Posterior cingulate gyrus (tissue), 11 donors: ENCODE measurements around the gene NRG3.

ENCODE experiments used
- DNase-seq, 10 donors: peaks; one replicate each; pipeline versions ENCODE4 v3.0.0 to v3.0.0-alpha.2; 2020 to 2021; ENCODE audit warnings: mixed read lengths in 3 of 10
- intact Hi-C: fragments of 100-400 bp; cut with DNase I; formaldehyde crosslinking; loops from one replicate; pipeline ENCODE4 v1.15.1; 2023

NRG3 gene

GRCh38 chr10:81877596-81877995 is 2.6 kb downstream of the NRG3 start:
- no peak for DNase-seq
- intact Hi-C loops = no loop called here

GRCh38 chr10:81882011-81882410 is 7.0 kb downstream of the NRG3 start:
- DNase-seq = no peak
- intact Hi-C loops = no loop called here

GRCh38 chr10:81884856-81885255 is 9.9 kb downstream of the NRG3 start:
- intact Hi-C loops = no loop called here

GRCh38 chr10:81885491-81885890 is 10.5 kb downstream of the NRG3 start:
- no peak for DNase-seq
- intact Hi-C loops = no loop called here

More at GRCh38 chr10:81884856-81885255, 9.9 kb downstream of the NRG3 start:
- no peak for DNase-seq

GRCh38 chr10:81886939-81887338 is 11.9 kb downstream of the NRG3 start:
- intact Hi-C loops = no loop called here

GRCh38 chr10:81889181-81889769 is 14.3 kb downstream of the NRG3 start:
- no peak for DNase-seq

More at GRCh38 chr10:81886939-81887338, 11.9 kb downstream of the NRG3 start:
- no peak for DNase-seq

GRCh38 chr10:81894616-81895015 is 19.6 kb downstream of the NRG3 start:
- DNase-seq = peak in 1 of 10 donors; percentile 75

More at GRCh38 chr10:81889181-81889769, 14.3 kb downstream of the NRG3 start:
- intact Hi-C loops = no loop called here

GRCh38 chr10:81898518-81898917 is 23.5 kb downstream of the NRG3 start:
- intact Hi-C loops = no loop called here
- DNase-seq = no peak

More at GRCh38 chr10:81894616-81895015, 19.6 kb downstream of the NRG3 start:
- intact Hi-C loops = no loop called here

GRCh38 chr10:81900989-81901388 is 26.0 kb downstream of the NRG3 start:
- no peak for DNase-seq
- intact Hi-C loops = no loop called here

GRCh38 chr10:81903472-81903871 is 28.5 kb downstream of the NRG3 start:
- intact Hi-C loops = no loop called here
- DNase-seq = no peak

- DNase-seq = no peak
- intact Hi-C loops = no loop called here
Observed at GRCh38 chr10:81905161-81905560, 30.2 kb downstream of the NRG3 start.

- intact Hi-C loops = no loop called here
- no peak for DNase-seq
Observed at GRCh38 chr10:81909453-81909852, 34.5 kb downstream of the NRG3 start.

GRCh38 chr10:81911328-81911727 is 36.3 kb downstream of the NRG3 start:
- no peak for DNase-seq
- intact Hi-C loops = no loop called here

GRCh38 chr10:81914736-81915503 is 39.9 kb downstream of the NRG3 start:
- no peak for DNase-seq
- intact Hi-C loops = no loop called here

- intact Hi-C loops = no loop called here
- no peak for DNase-seq
Observed at GRCh38 chr10:81915504-81915897, 40.5 kb downstream of the NRG3 start.

GRCh38 chr10:81917666-81918065 is 42.7 kb downstream of the NRG3 start:
- DNase-seq = no peak
- intact Hi-C loops = no loop called here

- no peak for DNase-seq
- intact Hi-C loops = no loop called here
Observed at GRCh38 chr10:81918766-81919165, 43.8 kb downstream of the NRG3 start.

- no peak for DNase-seq
- intact Hi-C loops = no loop called here
Observed at GRCh38 chr10:81920213-81920829, 45.3 kb downstream of the NRG3 start.

- no peak for DNase-seq
- intact Hi-C loops = no loop called here
Observed at GRCh38 chr10:81928119-81928518, 53.1 kb downstream of the NRG3 start.

- no peak for DNase-seq
- intact Hi-C loops = no loop called here
Observed at GRCh38 chr10:81943583-81943982, 68.6 kb downstream of the NRG3 start.

- intact Hi-C loops = no loop called here
- DNase-seq = no peak
Observed at GRCh38 chr10:81944609-81945008, 69.6 kb downstream of the NRG3 start.

- DNase-seq = no peak
- intact Hi-C loops = no loop called here
Observed at GRCh38 chr10:81949283-81949682, 74.3 kb downstream of the NRG3 start.
